Stomach (tissue), 4 donors: ENCODE data around the gene RAPGEF1.

Source experiments
- CTCF ChIP-seq, 7 experiments: fragments of 450-650 bp in 4 of 7; fragments of 200-600 bp in 3 of 7; sonication (generic) in 3 of 7; IDR thresholded peaks; one replicate each; pipeline ENCODE4 v1.5.1; 2016 to 2019; ENCODE audit warnings: antibody characterized with exemption in 7 of 7, control low read depth in 2 of 7, mild to moderate bottlenecking in 1 of 7
- EP300 ChIP-seq: sonication (generic); formaldehyde crosslinking; IDR thresholded peaks from one replicate; pipeline ENCODE4 v1.6.1; 2017; ENCODE audit warnings: antibody characterized with exemption
- POLR2A ChIP-seq, 4 donors: fragments of 450-650 bp; IDR thresholded peaks; one replicate each; pipeline ENCODE4 v1.6.1; 2016; ENCODE audit warnings: antibody characterized with exemption in 4 of 4, control low read depth in 2 of 4, mild to moderate bottlenecking in 1 of 4, moderate library complexity in 1 of 4
- POLR2AphosphoS5 ChIP-seq, 3 donors: sonication (generic); formaldehyde crosslinking; IDR thresholded peaks; one replicate each; pipeline ENCODE4 v1.6.1; 2016; ENCODE audit warnings: antibody characterized with exemption in 3 of 3

GRCh38 chr9:131625508-131625787 lies 114.4 kb downstream of the RAPGEF1 start:
- TF ChIP-seq CTCF (IDR thresholded peaks at IDR 0.05) (no peak), POLR2A (IDR thresholded peaks at IDR 0.05) (no peak), POLR2AphosphoS5 (IDR thresholded peaks at IDR 0.05) (no peak), EP300 (no peak)
